ENCODE measurements around the gene CADM2. TPM values are rescaled to one million over a fixed set of nuclear protein-coding genes. Genes with fewer than 3 reads are reported as not detected.

The CADM2 gene
- total and polyA plus RNA-seq, 12 donors, result 0.10 to 12.6 (median 2.2) TPM

DNA sequence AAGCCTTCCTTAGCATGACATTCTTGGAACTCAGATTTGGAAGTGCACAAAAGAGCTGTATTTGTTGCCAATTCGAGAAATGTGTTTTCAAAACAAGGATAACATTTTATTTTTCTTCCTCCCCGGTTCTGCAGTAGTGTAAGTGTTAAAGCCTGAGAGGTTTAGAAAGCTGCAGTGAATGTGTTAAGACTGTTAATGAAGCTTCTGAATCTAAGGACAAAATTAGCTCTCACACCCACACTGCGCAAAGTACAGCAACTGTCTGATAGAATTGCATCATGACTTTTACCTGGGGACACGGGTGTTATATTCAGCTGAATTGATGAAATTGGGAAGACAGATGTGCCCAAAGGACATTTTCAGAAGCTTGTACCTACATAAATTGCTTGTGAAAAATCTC, 344.4 kb downstream of the CADM2 start:
- no peak overlapping the region for H3K4me3 ChIP-seq
- no peak for TF ChIP-seq POLR2A (IDR thresholded peaks at IDR 0.05)
- TF ChIP-seq, protein P1, sequence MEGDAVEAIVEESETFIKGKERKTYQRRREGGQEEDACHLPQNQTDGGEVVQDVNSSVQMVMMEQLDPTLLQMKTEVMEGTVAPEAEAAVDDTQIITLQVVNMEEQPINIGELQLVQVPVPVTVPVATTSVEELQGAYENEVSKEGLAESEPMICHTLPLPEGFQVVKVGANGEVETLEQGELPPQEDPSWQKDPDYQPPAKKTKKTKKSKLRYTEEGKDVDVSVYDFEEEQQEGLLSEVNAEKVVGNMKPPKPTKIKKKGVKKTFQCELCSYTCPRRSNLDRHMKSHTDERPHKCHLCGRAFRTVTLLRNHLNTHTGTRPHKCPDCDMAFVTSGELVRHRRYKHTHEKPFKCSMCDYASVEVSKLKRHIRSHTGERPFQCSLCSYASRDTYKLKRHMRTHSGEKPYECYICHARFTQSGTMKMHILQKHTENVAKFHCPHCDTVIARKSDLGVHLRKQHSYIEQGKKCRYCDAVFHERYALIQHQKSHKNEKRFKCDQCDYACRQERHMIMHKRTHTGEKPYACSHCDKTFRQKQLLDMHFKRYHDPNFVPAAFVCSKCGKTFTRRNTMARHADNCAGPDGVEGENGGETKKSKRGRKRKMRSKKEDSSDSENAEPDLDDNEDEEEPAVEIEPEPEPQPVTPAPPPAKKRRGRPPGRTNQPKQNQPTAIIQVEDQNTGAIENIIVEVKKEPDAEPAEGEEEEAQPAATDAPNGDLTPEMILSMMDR (IDR thresholded peaks at IDR 0.05), result no peak
- no peak overlapping the region for H3K27ac ChIP-seq
- no peaks in the 10 kb centered on the region for H3K9me3 ChIP-seq (replicated peaks in 1 of 3)
- intact Hi-C loops (cut with DNase I), result no loop called here
- H3K27me3 ChIP-seq, result no peaks in the 10 kb centered on the region
- DNase-seq, result no peak
- WGBS, 4 donors, result 65 to 87% (median 72%) methylated on average over 4 of the region's 4 CpGs
- no peaks in the 10 kb centered on the region for H3K36me3 ChIP-seq (replicated peaks in 1 of 2)
- no peaks in the 10 kb centered on the region for H3K4me1 ChIP-seq (replicated peaks in 1 of 2)

DNA sequence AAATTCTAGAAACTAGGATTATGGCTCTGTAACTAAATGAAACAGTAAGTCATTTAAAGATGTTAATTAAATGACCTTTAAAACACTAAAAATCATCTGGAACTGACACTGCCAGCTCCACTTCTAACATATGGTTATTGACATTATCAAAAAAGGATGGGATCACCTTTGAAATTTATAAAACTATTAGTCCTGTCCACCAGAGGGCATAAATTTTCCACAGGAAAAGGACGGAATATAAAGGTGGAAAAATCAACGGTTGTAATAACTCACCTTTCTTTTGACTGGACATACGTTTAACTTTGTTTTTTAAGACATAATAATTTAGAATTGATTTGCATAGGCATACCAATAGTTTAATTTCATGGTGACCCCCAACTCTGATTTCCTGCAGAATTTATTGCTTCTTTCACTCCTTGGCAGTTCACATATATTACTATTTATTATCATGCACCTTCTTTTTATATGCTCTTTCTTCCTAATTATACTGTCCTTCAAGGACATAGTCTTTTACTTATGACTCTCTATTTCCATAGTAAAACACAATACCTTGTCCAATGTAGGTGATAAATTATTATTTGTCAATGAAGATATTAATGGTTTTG, 345.7 kb downstream of the CADM2 start:
- no peak for DNase-seq
- TF ChIP-seq, protein P1 (IDR thresholded peaks at IDR 0.05), result peak in 1 of 6 experiments; percentile 6
- TF ChIP-seq POLR2A (IDR thresholded peaks at IDR 0.05), result no peak
- no peaks in the 10 kb centered on the region for H3K27me3 ChIP-seq
- no peak overlapping the region for H3K4me3 ChIP-seq
- no peaks in the 10 kb centered on the region for H3K9me3 ChIP-seq (replicated peaks in 1 of 3)
- H3K4me1 ChIP-seq (replicated peaks in 1 of 2), result no peaks in the 10 kb centered on the region
- WGBS, 4 donors, result 43 to 54% (median 47%) methylated on average over 3 of the region's 3 CpGs
- intact Hi-C loops (cut with DNase I), result no loop called here
- no peaks in the 10 kb centered on the region for H3K36me3 ChIP-seq (replicated peaks in 1 of 2)
- H3K27ac ChIP-seq, result no peak overlapping the region

DNA sequence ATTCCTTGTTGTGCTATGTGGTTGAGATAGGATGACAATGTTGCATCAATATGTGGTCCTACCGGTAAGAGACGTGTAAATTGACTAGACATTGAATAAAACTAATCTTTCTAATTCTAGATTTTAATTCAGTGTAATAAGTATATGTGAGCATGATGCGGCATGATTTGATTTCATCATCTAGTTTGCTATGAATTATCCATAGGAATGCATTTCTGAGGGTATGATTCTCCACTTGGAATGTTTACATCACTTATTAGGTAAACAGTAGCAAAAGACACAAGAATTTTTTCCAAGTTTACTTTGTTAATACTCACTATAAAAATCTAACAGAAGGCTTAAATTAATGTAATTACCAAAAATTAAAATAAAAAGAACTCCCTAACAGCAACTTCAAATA, 353.5 kb downstream of the CADM2 start:
- H3K4me3 ChIP-seq, result no peak overlapping the region
- intact Hi-C loops (cut with DNase I), result no loop called here
- H3K4me1 ChIP-seq (replicated peaks in 1 of 2), result no peaks in the 10 kb centered on the region
- no peaks in the 10 kb centered on the region for H3K36me3 ChIP-seq (replicated peaks in 1 of 2)
- TF ChIP-seq, protein P1 (IDR thresholded peaks at IDR 0.05), result no peak
- TF ChIP-seq POLR2A (IDR thresholded peaks at IDR 0.05), result no peak
- H3K27me3 ChIP-seq, result no peaks in the 10 kb centered on the region
- DNase-seq, result no peak
- H3K27ac ChIP-seq, result no peak overlapping the region
- no peaks in the 10 kb centered on the region for H3K9me3 ChIP-seq (replicated peaks in 1 of 3)
- WGBS, 4 donors, result 87 to 92% (median 92%) methylated on average over 3 of the region's 3 CpGs

DNA sequence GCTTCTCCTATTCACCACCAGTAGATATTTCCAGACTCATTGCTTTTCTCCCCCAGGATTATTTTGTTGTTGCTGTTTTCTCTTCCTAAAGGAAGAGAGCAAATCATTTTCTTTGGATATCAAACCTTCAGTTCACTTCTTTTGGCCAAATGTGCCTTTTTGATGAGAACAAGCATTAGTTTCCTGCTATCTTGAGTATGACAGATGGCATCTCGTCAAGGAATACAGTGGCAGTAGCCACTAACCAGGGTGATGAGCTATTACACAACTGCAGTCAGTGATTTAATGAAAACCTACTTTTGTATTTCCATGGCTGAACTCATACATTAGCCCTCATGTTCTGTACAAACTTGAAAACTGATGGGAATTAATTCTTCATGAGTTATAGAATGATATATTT, 354.6 kb downstream of the CADM2 start:
- TF ChIP-seq, protein P1 (IDR thresholded peaks at IDR 0.05), result no peak
- TF ChIP-seq POLR2A (IDR thresholded peaks at IDR 0.05), result no peak
- 57 to 70% (median 60%) methylated on average over 1 of the region's 1 CpG for WGBS, 4 donors
- H3K9me3 ChIP-seq (replicated peaks in 1 of 3), result no peaks in the 10 kb centered on the region
- DNase-seq, result no peak
- H3K36me3 ChIP-seq (replicated peaks in 1 of 2), result no peaks in the 10 kb centered on the region
- H3K4me1 ChIP-seq (replicated peaks in 1 of 2), result no peaks in the 10 kb centered on the region
- no peak overlapping the region for H3K4me3 ChIP-seq
- intact Hi-C loops (cut with DNase I), result no loop called here
- no peak overlapping the region for H3K27ac ChIP-seq
- H3K27me3 ChIP-seq, result no peaks in the 10 kb centered on the region

Measured in adrenal gland (tissue), 12 donors.